HG02840 (cell line): Measurements from ENCODE around the gene SUSD6.

ENCODE experiments used
- ATAC-seq: cut with Tn5 transposase; IDR thresholded peaks from one replicate; pipeline ENCODE4 v1.9.1; 2021; ENCODE audit warnings: mild to moderate bottlenecking, moderate library complexity, moderate number of reproducible peaks; ENCODE audit not compliant: unreplicated experiment, low FRiP score

Gene SUSD6

DNA sequence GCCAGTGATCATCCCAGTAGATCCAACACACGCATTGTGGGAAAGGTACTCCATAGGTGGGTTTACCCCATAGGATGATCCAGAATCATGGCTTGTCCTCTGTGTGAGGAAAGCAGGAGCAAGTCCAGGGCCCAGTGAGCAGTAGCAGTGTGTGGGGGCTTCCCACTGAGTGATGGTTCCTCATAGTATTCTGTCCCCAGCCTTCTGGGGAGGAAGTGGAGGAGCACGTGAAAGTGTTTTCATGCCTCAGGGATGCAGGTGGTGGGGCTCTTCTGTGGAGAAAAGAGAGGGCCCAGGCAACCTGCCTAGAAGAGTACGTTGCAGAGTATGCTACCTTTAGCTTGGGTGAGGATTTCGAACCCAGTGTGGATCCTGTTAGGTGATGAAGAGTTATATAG is 56.5 kb downstream of the SUSD6 start:
- ATAC-seq, result peak; percentile 40

DNA sequence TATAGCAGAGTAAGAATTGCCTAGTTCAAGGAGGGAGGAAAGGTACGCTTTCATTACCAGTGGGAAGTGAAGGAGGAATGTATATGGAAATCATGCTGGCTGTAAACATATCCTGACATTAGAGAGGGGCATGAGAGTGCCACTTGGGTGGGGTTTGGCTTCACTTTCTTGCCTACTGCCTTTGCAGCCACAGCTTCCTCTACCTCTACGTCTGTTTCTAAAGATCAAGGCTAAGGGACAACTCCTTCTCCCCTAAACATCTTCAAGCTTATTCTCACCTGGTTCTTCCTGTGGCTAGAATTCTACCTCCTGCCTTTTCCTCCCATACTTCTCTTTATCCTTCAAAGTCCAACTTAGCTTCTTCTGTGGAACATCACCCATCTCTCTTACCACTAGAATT is 58.0 kb downstream of the SUSD6 start:
- no peak for ATAC-seq

DNA sequence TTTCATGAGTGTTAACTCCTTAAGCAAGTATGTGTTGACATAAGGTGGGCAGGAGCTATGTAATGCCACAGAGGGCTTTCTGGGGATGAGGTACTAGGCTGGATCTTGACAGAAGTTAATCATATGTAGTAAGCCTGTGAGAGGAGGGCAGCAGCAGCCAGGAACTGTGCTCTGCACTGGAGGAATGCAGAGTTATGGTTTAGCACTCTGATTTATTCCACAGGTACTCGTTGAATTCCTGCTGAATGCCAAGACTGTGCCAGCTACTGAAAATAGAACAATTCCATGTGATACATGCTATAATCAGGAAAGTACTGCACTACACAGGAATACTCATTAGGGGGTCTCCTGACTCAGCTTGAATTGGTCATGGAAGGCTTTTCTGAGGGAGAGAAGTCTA is 58.7 kb downstream of the SUSD6 start:
- ATAC-seq, result no peak

DNA sequence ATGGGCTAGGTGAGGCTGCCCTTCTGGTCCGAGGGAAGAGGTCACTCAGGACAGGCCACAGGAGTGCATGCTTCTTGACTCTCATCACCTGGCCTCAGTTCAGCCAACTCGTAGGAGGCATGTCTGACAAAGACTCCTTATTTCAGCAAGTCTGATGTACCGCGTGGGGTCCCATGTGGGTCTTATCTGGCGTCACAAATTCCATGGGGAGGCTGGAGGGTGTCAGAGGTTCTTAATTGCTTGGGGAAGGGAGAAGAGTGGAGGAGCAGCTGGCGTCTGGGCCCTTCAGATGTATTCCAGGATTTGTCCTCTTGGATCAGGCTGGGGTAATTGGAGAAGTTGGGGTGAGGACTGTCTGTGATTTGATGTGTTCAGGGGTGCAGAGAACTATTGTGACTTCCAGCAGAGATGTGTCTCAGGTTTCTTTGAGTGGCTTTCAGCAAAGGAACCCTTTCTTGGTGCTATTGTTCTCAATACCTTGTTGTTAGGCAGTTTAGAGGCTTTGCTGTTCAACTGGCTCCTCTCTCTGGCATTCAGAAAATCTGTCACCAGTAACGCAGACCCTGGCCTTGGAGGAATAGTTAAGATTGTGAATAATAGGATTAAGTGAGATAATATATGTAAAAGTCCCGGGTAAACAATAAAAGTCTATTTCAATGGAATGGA is 60.1 kb downstream of the SUSD6 start:
- ATAC-seq, result no peak

DNA sequence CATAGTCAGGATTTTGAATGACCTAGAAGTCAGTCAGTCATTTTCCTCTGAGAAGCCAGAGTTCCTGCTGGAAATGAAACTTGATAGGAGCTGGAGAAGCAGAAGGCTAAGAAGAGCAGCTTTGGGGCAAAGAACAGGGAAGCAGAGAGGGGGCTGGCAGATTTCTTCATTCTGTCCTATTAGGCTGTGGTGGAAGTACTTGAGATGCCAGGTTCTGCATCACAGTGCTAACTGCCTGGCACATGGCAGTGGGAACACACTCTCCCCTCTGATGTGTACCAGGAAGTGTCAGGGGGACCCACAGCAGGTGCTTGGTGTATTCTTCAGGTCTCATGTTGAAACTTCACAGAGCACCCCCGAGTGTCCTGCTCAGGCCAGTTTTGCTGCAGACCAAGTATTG is 61.0 kb downstream of the SUSD6 start:
- ATAC-seq, result no peak

DNA sequence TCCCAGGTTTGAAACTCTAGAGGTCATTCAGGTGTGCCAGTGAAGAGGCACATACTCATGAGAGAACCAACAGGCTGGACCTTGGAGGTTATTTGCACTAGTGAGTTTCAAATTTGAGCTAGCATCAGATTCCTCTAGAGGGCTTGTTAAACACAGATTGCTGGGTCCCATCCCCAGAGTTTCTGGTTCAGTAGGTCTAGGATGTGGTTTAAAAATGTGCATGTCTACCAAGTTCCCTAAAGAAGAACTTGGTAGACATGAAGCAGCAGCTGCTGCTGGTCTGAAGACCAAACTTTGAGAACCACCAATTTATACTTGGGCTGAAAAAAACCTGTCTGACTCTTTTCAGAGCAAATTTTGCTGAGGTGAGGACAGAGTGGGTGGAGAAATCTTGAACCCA is 61.7 kb downstream of the SUSD6 start:
- no peak for ATAC-seq

DNA sequence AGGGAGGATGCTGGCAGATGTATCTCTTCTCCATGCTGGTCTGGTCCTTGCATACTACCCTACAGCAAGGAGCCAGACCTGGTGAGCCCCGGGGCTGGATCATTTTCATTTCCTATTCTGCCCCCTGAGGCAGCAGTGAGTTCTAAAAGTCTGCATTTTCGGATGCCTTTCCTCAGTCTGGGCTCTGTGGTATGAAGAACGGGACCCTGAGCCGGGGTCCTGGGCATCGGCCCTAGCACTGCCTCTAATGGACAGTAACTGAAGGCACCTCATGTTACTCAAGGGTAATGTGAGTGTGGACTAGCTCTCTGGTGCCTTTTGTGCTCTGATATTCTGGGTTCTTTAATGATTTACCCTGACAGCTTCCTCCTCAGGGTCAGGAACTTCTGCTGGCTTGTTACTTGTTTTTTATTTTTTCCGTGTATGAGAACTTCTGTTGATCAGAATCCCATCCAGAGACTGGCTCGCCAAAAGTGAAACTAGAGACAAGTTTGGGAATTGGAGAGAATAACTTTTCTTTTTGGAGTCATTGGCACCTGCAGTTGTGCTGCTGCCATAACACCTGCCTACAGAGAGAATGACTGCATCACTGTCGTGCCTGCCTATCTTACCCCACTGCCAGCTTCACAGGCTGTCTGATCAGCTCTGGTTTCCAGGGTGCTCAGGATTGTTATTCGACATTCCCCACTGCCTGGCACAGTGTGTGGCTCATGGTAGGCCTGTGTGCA is 62.3 kb downstream of the SUSD6 start:
- ATAC-seq, result no peak

DNA sequence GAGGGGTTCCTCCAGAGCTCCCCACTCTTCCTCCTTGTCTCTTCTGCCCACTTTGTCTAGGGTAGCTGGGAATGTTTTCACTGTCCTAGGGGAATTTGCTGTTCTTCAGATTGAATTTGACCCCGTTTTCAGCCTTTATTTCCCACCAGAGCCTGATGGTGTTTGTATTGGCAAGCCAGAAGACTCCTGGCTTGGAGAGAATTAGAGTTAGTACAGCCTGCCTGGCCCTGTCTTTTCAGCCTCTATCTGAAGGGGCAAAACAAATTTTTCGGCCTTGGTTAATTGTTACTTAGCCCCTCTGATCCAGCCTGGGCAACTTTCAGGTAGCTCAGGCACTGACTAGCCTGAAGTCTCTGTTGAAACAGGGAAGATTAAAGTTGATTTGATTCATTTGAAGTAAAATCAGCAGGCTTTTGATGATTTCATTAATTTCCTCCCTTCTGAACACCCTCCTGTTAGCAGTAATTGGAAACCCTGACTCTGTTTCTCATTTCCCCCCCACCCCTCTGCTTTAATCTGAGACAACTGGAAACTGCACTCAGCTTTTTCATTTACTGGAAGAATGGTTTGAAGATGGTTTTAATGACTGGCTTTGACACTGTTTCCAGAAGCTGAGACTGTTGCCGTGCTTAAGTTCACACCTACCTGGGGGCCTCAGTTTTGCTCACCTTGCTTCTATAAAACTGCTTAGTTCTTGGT is 63.3 kb downstream of the SUSD6 start:
- no peak for ATAC-seq

DNA sequence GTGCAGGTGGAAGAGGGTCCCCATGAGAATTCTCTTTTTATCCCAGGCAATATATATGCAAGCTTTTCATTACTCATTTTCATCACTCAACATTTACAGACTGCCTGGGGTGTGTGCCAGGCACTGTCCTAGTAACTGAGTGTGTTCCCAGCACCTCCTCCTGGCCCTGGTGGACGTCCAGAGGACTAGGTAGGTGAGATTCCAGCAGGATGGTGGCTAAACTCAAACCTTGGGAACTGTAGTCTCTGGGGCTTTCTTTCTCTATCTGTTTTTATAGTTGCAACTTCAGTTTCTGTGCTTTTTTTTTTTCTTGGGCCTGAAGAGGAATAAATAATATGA is 63.8 kb downstream of the SUSD6 start:
- no peak for ATAC-seq

DNA sequence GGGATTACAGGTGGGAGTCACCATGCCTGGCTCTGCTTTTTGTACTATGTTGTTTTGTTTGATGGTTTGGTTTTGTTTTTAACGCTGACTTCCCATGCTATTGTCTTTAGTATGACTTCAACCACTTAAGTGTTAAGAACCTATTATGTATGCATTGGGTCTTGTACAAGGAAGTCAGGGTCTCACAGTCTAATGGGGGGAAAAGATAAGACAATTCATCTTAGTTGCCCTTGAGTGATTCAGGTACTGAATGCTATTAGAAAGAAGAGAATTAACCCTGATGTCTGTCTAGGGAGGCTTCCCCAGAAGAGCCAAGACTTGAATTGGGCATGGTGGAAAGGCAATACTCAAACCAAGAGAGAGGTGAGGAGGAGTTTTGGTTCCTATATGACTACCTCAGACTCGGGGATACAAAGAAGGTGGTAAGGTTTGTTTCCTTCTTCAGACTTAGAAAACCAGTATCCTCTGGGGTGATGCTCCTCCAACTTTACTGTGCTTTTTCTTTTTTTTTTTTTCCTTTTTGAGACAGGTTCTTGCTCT is 64.6 kb downstream of the SUSD6 start:
- peak; percentile 67 for ATAC-seq

DNA sequence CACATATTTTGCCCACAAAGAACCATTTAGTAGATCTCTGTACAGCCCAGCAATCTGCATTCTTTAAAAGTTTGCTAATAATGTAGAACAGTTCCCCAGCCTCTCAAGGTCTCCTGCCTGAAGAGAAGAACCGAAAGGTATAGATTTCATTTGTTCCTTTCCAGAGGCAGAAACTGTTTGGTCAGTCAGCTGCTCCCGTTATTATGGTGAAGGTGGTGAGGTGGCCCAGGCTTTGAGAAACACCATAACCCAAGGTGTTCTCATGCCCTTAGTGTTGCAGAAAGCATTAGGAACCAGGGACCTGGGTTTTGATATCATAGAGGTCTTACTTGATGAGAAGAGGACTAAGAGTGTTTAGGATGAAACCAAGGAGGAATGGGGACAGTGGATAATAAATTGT is 65.3 kb downstream of the SUSD6 start:
- no peak for ATAC-seq

DNA sequence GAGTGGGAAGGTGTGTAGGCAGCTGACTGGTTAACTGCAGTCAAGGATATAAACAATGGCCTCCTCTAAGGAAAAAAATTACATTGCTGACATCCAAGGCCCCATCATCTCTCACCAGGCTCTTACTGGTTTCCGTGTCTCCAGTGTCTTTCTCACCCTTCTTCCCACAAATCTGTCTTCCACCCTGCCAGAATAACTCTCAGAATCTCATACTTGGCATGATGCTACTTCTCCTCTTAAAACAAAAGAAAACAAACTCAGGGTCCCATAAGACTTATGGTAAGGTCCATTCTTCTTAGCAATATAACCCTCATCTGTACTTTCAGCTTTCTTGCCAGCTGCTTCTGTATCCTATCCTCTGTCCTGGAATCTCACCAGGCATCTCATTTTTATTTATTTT is 68.9 kb downstream of the SUSD6 start:
- ATAC-seq, result no peak

DNA sequence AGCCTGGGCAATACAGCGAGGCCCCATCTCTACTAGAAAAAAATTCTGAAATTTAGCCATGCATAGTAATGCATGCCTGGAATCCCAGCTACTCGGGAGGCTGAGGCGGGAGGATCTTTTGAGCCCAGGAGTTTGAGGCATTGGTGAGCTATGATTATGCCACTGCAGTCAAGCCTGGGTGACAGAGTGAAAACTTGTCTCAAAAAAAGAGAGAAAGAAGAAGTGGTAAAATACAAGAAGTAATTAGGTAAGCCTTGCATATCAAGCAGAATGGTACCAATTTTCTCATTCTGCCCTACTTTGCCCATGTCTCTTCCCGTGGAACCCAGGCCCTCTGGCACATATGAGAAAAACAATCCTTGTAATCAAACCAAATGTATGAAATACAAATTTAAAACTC is 70.7 kb downstream of the SUSD6 start:
- no peak for ATAC-seq

DNA sequence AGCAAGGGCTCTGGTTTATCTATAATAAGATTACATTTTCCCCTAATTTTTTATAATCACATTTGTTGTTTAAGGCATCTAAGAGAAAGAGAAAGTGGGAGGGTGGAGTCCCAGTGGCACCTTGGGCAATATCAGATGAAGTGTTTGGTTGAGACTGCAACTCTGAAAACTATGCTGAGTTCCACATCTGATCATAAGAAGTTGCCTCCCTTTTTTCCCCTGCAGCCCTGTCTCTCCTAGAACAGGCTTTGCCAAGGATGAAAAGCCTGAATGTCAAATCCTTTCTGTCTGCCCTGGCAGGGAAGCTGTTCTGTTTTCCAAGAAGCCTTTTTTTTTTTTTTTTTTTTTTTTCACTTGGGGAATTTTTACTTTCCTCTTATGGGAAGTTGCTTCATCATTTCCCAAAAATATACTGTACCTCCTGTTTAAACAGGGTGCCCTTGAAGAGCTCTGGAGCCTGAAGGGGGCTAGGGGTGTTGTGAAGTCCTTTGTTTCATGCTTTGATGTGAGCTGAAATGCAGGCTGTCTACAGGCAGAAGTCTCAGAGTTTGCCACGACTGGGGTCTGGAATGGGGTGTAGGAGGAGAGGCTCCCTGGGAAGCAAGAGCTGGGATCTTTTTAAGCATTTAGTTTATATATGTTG is 71.3 kb downstream of the SUSD6 start:
- no peak for ATAC-seq

DNA sequence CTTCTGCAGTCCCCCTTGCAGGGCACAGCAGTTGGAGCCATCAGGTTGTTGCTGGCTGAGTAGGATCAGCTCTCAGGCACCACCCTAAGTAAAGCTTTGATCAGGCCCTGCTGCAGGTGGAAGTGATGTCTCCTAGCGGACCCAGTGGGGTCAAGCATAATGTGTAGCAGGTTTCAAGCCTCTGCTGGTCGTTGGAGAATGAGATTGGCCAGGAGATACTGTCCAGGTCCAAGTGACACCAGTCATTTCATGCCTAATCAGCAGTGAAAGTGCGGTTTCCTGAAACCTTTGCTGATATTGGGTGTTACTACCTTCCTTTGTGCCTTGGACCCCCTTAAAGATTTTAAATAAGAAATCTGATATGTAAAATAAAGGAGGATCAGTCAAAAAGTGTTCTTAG is 72.6 kb downstream of the SUSD6 start:
- ATAC-seq, result no peak

DNA sequence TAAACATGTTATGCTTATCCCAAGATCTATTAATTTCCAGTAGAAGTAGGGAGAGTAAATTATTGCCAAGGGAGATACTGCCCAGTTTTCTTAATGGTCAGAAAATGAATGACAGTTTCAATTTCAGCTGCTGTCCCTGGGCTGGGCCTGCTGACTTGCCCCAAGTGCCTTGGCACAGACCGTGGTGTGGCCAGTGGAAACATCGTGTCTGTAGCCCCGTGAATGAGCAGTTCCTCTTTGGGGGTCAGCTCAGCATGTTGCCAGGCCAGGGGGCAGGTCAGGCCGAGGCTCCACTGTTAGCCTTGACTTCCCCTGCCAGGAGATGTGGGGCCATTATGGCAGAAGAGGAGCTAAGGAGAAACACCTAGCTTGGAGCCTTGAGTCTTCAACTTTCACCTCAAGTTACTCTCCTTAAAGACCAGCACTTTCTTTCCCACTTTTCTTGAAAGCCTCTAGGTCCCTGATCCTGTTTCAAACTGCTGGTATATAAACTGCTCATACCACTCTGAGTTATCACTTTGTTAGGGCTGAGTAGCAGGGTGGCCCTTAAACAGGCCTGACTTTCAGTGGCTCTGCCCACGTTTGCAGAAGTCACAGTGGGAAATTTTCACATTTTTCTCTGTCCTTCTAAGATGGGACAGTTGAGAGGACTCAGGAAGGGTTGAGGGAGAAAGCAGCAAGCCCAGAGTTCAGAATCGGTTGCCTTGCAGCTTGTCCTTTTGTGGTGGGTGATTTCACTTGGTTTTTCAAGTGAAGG is 73.2 kb downstream of the SUSD6 start:
- no peak for ATAC-seq

DNA sequence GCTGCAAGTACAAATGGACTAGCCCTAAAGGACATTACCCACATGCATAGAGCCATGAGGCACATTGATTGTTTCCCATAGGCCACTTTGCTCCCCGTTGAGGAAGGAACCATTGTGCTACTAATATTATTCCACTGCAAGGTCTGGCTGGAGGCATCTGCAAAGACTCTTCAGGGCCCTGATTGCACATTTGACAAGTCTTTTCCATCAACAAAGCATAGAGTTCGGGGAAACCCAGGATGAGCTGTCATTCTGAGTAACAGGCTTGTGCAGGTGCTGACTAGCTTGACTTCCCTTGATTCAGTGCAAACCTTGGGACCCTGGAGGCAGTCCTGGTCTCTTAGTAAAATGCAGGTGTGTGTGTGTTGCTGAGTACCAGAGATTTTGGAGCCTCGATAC is 73.8 kb downstream of the SUSD6 start:
- no peak for ATAC-seq

DNA sequence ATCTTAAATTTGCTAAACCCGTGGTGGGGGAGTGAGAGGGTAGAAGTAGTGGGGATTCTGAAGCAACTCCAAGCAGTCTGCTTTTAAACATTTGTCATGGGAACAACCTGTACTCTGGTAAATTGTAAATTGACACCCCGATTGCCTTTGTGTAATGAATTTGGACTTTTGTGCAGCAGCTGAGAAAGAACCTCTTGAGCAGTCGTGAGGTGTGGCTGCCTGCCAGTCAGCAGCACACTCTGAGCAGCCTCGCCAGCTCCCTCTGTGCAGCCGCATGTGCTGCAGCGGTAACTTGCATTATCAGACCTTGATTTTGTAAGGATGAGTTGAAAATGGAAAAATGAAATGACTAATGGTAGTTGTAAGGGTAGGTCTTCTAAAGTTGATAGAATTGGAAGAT is 74.3 kb downstream of the SUSD6 start:
- ATAC-seq, result no peak

DNA sequence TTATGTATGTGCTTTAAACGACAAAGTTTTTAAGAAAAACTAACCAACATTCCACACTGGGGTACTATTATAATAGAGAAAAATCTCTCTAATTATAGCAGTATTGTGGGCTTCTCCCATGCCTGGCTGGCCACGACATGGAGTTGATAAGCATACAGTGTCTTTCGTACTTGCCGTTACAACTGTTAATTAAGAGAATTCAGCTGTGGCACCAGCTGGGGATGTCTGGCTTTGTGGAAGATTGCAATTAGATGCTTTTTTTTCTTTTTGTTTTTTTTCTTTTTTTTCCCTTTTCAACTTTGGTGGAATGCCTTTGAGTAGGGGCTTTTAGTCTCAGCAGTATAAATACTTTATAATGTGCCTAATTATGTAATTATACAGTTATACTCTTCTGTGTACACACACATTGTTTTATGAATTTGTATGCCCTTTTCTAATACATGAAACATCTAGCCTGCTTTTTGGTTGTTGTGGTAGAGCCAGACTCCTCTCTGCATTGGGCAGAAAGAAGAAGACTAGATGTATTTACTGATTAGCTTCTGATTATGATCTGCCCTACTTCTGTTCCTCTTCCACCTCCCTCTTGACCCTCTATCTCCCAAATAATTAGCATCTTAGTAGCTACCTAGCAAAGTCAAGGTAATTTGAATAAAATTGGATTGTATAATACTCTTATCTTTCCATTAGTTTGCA is 76.4 kb downstream of the SUSD6 start:
- no peak for ATAC-seq

DNA sequence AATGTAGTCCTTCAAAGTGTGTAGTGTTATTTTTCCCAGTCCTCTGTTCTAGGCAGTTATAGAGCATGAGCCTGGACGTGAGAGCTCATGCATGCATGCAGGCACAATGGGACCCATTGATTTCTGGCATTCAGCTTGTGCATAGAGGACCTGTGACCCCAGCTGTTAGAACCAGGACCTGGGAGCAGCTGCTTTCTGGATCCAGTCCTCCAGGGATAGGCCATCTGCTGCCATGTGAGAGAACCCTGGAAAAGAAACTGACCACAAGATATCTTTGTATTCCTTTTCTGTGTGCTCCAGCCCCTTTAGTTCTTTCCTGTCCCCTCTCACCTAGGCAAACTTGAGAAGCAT is 76.9 kb downstream of the SUSD6 start:
- ATAC-seq, result no peak
